K562 (cell line): ENCODE measurements around the gene HSPH1. TPM values are rescaled to one million over a fixed set of nuclear protein-coding genes. Genes with fewer than 3 reads are reported as not detected.

Experiments used
- ATAC-seq: fragments of 200-7000 bp; cut with Tn5 transposase; 3 replicates; pipeline ENCODE4 v1.9.1; 2020; ENCODE audit warnings: moderate library complexity
- BruUV-seq: library from RNA; stranded (reverse); fragments of 400-500 nt; replicated peaks from 2 replicates; lab custom pipeline; 2021; lab: Mats Ljungman, UMichigan
- CTCF ChIA-PET: fragments of 300-600 bp; formaldehyde crosslinking; extraction: SDS; loops from one replicate; lab custom pipeline; 2021; ENCODE audit warnings: low intra/inter-chr PET ratio; lab: Yijun Ruan, JAX
- POLR2A ChIA-PET: fragments of 300-600, 350-650 bp; sonication (Branson Sonifier 250); formaldehyde crosslinking; extraction: SDS; loops from one replicate; lab custom pipeline; 2021; ENCODE audit warnings: antibody characterized with exemption, inconsistent platforms; lab: Yijun Ruan, JAX
- DNase-seq, 4 experiments: peaks; one replicate each; pipeline versions ENCODE4 v3.0.0 to v3.0.0-alpha.2; 2011 to 2018; ENCODE audit warnings: low spot score in 3 of 4, mixed read lengths in 3 of 4; ENCODE audit errors: extremely low read depth in 1 of 4
- FAIRE-seq: peaks from 2 replicates; lab custom pipeline; 2011; peaks lifted over from hg19 to GRCh38; lab: Jason Lieb, UNC
- H2AFZ ChIP-seq: 2 replicates; pipeline ENCODE4 v1.6.0; 2011; ENCODE audit warnings: low read depth, low read length, control low read depth, inconsistent platforms
- H3K27ac ChIP-seq: fragments of 200-600 bp; 3 replicates; pipeline ENCODE4 v1.8.0; 2011; ENCODE audit warnings: low read depth, mild to moderate bottlenecking, control low read depth, inconsistent platforms, low read length, moderate library complexity, mixed read lengths; ENCODE audit errors: extremely low read depth
- H3K27me3 ChIP-seq, 2 experiments: fragments of 300-600 bp in 1 of 2; 2 replicates in 1 of 2; 3 replicates in 1 of 2; pipeline versions ENCODE4 v1.6.0 to v1.8.0; 2011; ENCODE audit warnings: inconsistent platforms in 2 of 2, low read length in 2 of 2, mild to moderate bottlenecking in 1 of 2, mixed read lengths in 1 of 2, moderate library complexity in 1 of 2; ENCODE audit not compliant: control insufficient read depth in 2 of 2, insufficient read depth in 2 of 2
- H3K36me3 ChIP-seq: fragments of 300-600 bp; 3 replicates; pipeline ENCODE4 v1.8.0; 2011; ENCODE audit warnings: mild to moderate bottlenecking, low read length, inconsistent platforms; ENCODE audit not compliant: control insufficient read depth, insufficient read depth
- H3K4me1 ChIP-seq, 2 experiments: fragments of 200-600 bp in 1 of 2; replicated peaks in 1 of 2; 2 replicates in 1 of 2; 3 replicates in 1 of 2; pipeline versions ENCODE4 v1.5.1 to v1.8.0; 2011; ENCODE audit warnings: inconsistent platforms in 2 of 2, low read length in 2 of 2, mild to moderate bottlenecking in 1 of 2, mixed read lengths in 1 of 2, moderate library complexity in 1 of 2; ENCODE audit not compliant: control insufficient read depth in 2 of 2, insufficient read depth in 2 of 2
- H3K4me2 ChIP-seq: 2 replicates; pipeline ENCODE4 v1.6.1; 2011; ENCODE audit warnings: low read length, control low read depth, inconsistent platforms, mixed read lengths; ENCODE audit not compliant: insufficient read depth
- H3K4me3 ChIP-seq: fragments of 200-600 bp; sonication (generic), shearing (Covaris generic); 2 replicates; pipeline ENCODE4 v1.5.1; 2016; ENCODE audit warnings: control low read depth, inconsistent platforms
- H3K79me2 ChIP-seq: fragments of 200-600 bp; 3 replicates; pipeline ENCODE4 v1.8.0; 2011; ENCODE audit warnings: low read length, inconsistent platforms; ENCODE audit not compliant: control insufficient read depth, insufficient read depth
- H3K9ac ChIP-seq, 2 experiments: 2 replicates each; pipeline versions ENCODE4 v1.6.0 to v1.6.1; 2011; ENCODE audit warnings: low read depth in 2 of 2, low read length in 2 of 2, control low read depth in 1 of 2, inconsistent platforms in 1 of 2, mild to moderate bottlenecking in 1 of 2, mixed read lengths in 1 of 2; ENCODE audit not compliant: insufficient read depth in 1 of 2
- H3K9me1 ChIP-seq: one replicate; pipeline ENCODE4 v1.6.0; 2011; ENCODE audit warnings: inconsistent platforms, mild to moderate bottlenecking, low read length, moderate library complexity; ENCODE audit not compliant: control insufficient read depth, insufficient read depth
- H3K9me3 ChIP-seq: replicated peaks from 2 replicates; pipeline ENCODE4 v1.5.1; 2011; ENCODE audit warnings: low read depth, low read length, inconsistent platforms; ENCODE audit not compliant: control insufficient read depth, insufficient read depth
- H4K20me1 ChIP-seq: replicated peaks from 2 replicates; pipeline ENCODE4 v1.6.1; 2011; ENCODE audit warnings: low read length, inconsistent platforms, mixed read lengths; ENCODE audit not compliant: control insufficient read depth, insufficient read depth
- DMBX1 ChIP-seq: fragments of 250-450 bp; sonication (Bioruptor Pico); IDR thresholded peaks from 2 replicates; pipeline ENCODE4 v1.8.0; 2022; ENCODE audit warnings: inconsistent platforms, mild to moderate bottlenecking, moderate library complexity, borderline replicate concordance
- ETV5 ChIP-seq: sonication (generic); formaldehyde crosslinking; IDR thresholded peaks from 2 replicates; pipeline ENCODE4 v1.4.0; 2020; ENCODE audit warnings: low read depth, mild to moderate bottlenecking, missing genetic modification reagents
- KLF13 ChIP-seq: fragments of 450-650 bp; IDR thresholded peaks from 2 replicates; pipeline ENCODE4 v1.6.1; 2016; ENCODE audit warnings: missing genetic modification characterization, low read depth, mild to moderate bottlenecking, missing compliant biosample characterization, moderate library complexity, borderline replicate concordance
- NFIC ChIP-seq: fragments of 450-650 bp; IDR thresholded peaks from 2 replicates; pipeline ENCODE4 v1.6.1; 2017; ENCODE audit warnings: mild to moderate bottlenecking, inconsistent platforms
- NFXL1 ChIP-seq: fragments of 450-650 bp; formaldehyde crosslinking; IDR thresholded peaks from 2 replicates; pipeline ENCODE4 v1.4.0; 2021; ENCODE audit warnings: mild to moderate bottlenecking
- RAD51 ChIP-seq: fragments of 450-650 bp; IDR thresholded peaks from 2 replicates; pipeline ENCODE4 v1.7.1; 2016; ENCODE audit warnings: low read depth, mild to moderate bottlenecking, borderline replicate concordance
- SLC30A9 ChIP-seq: fragments of 250-450 bp; sonication (Bioruptor Pico); IDR thresholded peaks from 2 replicates; pipeline ENCODE4 v1.8.0; 2022; ENCODE audit warnings: mild to moderate bottlenecking, moderate library complexity
- SPI1 ChIP-seq: IDR thresholded peaks from 2 replicates; pipeline ENCODE4 v1.6.1; 2011; ENCODE audit warnings: low read depth, low read length, control low read depth, borderline replicate concordance
- ZBTB7A ChIP-seq: IDR thresholded peaks from 2 replicates; pipeline ENCODE4 v1.6.1; 2011; ENCODE audit warnings: low read depth, mild to moderate bottlenecking, low read length, moderate library complexity, borderline replicate concordance; ENCODE audit not compliant: control insufficient read depth
- ZNF57 ChIP-seq: fragments of 450-650 bp; formaldehyde crosslinking; IDR thresholded peaks from 2 replicates; pipeline ENCODE4 v1.4.0; 2020; ENCODE audit warnings: mild to moderate bottlenecking, moderate library complexity
- WGBS: fragments of 100-300 bp; shearing (Covaris generic); methylation state at CpG from one replicate; pipeline ENCODE4 v1.1.6; 2016; ENCODE audit warnings: low coverage, mixed read lengths; ENCODE audit not compliant: insufficient coverage; ENCODE audit errors: missing lambda C conversion rate; 5-methylcytosine and 5-hydroxymethylcytosine counted together
- in situ Hi-C: fragments of 300-500 bp; cut with MboI; formaldehyde crosslinking; loops from 4 replicates; pipeline ENCODE4 v1.15.0; 2018; ENCODE audit warnings: inconsistent platforms, mixed read lengths
- intact Hi-C: fragments of 100-400 bp; cut with micrococcal nuclease; formaldehyde crosslinking; loops from 2 replicates; pipeline ENCODE4 v1.14.2; 2022
- polyA plus RNA-seq, 8 experiments: library from polyadenylated mRNA; depleted of rRNA in 4 of 8; stranded (reverse) in 5 of 8; unstranded in 3 of 8; fragments of >200 nt; fragmentation: Nextera tagmentation in 2 of 8; fragmentation: Illumina TruSeq in 1 of 8; extraction: Ambion mirVana in 2 of 8; extraction: Trizol in 1 of 8; gene quantifications; 2 replicates each; pipeline versions ENCODE4 v1.2.1 to v1.2.3, GENCODE V29; 2011 to 2014; ENCODE audit warnings: inconsistent platforms in 1 of 8, missing spikeins in 1 of 8
- total RNA-seq, 7 experiments: library from RNA; depleted of rRNA in 6 of 7; stranded (reverse); fragments of >200 nt in 6 of 7; fragmentation: Illumina TruSeq in 2 of 7; extraction: Trizol in 2 of 7; gene quantifications; 2 replicates each; pipeline versions ENCODE4 v1.2.1 to v1.2.3, GENCODE V29; 2011 to 2021; ENCODE audit warnings: low replicate concordance in 1 of 7
- TF ChIP-seq, protein P1 (sequence below): fragments of 450-650 bp; formaldehyde crosslinking; IDR thresholded peaks from 2 replicates; pipeline ENCODE4 v1.4.0; 2020; ENCODE audit warnings: mild to moderate bottlenecking, moderate library complexity
- TF ChIP-seq, protein P2 (sequence below): fragments of 450-650 bp; conservative IDR thresholded peaks from 2 replicates; pipeline ENCODE4 v1.6.1; 2016; ENCODE audit warnings: missing genetic modification characterization, low read depth, mild to moderate bottlenecking, missing compliant biosample characterization, moderate library complexity
- TF ChIP-seq, protein P3 (sequence below): sonication (generic); formaldehyde crosslinking; IDR thresholded peaks from 2 replicates; pipeline ENCODE4 v1.8.0; 2022; ENCODE audit warnings: missing genetic modification reagents, mild to moderate bottlenecking, borderline replicate concordance

Gene HSPH1
- total and polyA plus RNA-seq, 9 of the 15 experiments (the other 6 are each of a cell fraction or from before 2014, with no cell fraction given), result 34.6 to 104 (median 64.7) TPM

DNA sequence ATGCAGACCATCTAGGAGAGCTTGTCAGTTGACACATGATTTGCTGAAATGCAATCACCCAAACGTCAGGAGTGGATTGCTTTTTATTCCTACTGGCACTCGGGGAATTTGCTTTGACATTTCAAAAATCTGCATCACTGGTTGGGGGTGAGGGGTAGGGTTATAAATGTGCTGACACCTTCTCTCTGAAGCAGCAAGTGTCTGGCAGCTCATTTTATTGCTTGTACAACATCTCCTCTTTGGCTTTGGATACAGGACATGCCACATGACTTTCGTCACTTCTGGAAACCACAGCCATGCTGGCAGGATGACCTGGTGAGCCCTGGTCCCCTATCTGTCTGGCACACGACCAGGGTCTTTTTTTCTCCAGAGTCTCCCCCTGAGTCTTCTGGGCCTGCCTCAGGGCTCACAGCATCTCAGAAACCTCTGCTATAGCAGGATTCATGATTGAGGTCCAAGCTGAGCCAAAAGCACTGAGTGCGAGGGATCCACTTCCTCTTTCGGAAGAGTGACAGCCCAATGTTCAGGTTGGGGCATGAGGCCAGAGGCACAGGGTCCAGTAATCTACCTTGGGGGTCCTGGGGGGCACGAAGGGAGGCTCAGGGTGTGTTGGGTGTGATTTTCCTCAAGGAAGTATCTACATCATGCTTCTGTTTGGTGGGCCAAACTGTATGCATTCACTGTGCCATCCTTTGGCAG is 60.1 kb downstream of the HSPH1 start:
- 0% methylated on average over 6 of the region's 7 CpGs for WGBS
- ATAC-seq, result no peak
- CTCF ChIA-PET, result no interaction called here
- H3K27ac ChIP-seq, result no peak overlapping the region
- no TSS peak for BruUV-seq
- no peaks in the 10 kb centered on the region for H3K4me1 ChIP-seq
- no peaks in the 10 kb centered on the region for H3K36me3 ChIP-seq
- H3K27me3 ChIP-seq, result peaks cover 0 to 11% of the 10 kb centered on the region in 2 experiments; a peak in 2 of 5 replicates
- no peak overlapping the region for H2AFZ ChIP-seq
- no peak overlapping the region for H3K4me3 ChIP-seq
- H3K4me2 ChIP-seq, result no peak overlapping the region
- no peak for FAIRE-seq
- no peaks in the 10 kb centered on the region for H3K9me3 ChIP-seq
- no peak overlapping the region for H3K9ac ChIP-seq
- DNase-seq, result no peak
- no peaks in the 10 kb centered on the region for H4K20me1 ChIP-seq
- no peaks in the 10 kb centered on the region for H3K9me1 ChIP-seq
- H3K79me2 ChIP-seq, result no peaks in the 10 kb centered on the region
- in situ Hi-C loops, result no loop called here
- no peak for TF ChIP-seq NFIC
- TF ChIP-seq SPI1, result peak; percentile 87
- no peak for TF ChIP-seq KLF13
- TF ChIP-seq ZBTB7A, result no peak
- no peak for TF ChIP-seq NFXL1
- intact Hi-C loops, result no loop called here
- POLR2A ChIA-PET, result no interaction called here

DNA sequence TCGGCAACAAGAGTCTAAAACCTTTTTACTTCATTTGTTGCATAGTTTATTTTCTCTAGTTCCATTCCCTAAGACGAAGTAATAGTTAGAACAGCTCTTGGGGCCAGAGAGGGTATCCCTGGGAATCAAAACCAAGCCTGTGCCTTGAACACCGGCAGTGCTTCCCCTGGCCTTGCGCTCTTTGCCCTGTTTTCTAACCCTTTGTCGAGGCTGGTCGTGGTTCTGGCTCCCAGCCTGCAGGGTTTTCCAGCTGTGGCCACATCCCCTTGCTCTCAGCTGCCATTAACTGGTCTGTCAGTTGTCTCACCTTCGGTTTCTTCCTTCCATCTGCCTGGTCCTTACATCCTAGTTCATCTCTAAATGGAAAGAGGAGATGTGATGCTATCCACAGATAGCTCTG is 61.0 kb downstream of the HSPH1 start:
- Histone ChIP-seq H3K9me3 (no peaks in the 10 kb centered on the region), H3K4me1 (no peaks in the 10 kb centered on the region), H3K4me2 (no peak overlapping the region), H4K20me1 (no peaks in the 10 kb centered on the region), H3K27me3 (peaks cover 0 to 11% of the 10 kb centered on the region in 2 experiments; a peak in 2 of 5 replicates), H3K9ac (no peak overlapping the region), H3K36me3 (no peaks in the 10 kb centered on the region), H3K9me1 (no peaks in the 10 kb centered on the region), H3K79me2 (no peaks in the 10 kb centered on the region), H3K27ac (no peak overlapping the region), H3K4me3 (no peak overlapping the region), H2AFZ (no peak overlapping the region)
- WGBS, result 1% methylated on average over 7 of the region's 7 CpGs
- FAIRE-seq, result no peak
- no peak for ATAC-seq
- POLR2A ChIA-PET, result no interaction called here
- BruUV-seq, result no TSS peak
- in situ Hi-C loops, result no loop called here
- CTCF ChIA-PET, result no interaction called here
- DNase-seq, result no peak
- intact Hi-C loops, result no loop called here
- TF ChIP-seq DMBX1 (CRISPR knock-in tag), result no peak
- TF ChIP-seq SLC30A9 (CRISPR knock-in tag), result no peak
- no peak for TF ChIP-seq ETV5 (CRISPR knock-in tag)
- TF ChIP-seq, protein P1, sequence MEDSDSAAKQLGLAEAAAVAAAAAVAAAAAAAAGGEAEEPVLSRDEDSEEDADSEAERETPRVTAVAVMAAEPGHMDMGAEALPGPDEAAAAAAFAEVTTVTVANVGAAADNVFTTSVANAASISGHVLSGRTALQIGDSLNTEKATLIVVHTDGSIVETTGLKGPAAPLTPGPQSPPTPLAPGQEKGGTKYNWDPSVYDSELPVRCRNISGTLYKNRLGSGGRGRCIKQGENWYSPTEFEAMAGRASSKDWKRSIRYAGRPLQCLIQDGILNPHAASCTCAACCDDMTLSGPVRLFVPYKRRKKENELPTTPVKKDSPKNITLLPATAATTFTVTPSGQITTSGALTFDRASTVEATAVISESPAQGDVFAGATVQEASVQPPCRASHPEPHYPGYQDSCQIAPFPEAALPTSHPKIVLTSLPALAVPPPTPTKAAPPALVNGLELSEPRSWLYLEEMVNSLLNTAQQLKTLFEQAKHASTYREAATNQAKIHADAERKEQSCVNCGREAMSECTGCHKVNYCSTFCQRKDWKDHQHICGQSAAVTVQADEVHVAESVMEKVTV (CRISPR knock-in tag), result no peak
- TF ChIP-seq RAD51, result no peak
- TF ChIP-seq, protein P2, sequence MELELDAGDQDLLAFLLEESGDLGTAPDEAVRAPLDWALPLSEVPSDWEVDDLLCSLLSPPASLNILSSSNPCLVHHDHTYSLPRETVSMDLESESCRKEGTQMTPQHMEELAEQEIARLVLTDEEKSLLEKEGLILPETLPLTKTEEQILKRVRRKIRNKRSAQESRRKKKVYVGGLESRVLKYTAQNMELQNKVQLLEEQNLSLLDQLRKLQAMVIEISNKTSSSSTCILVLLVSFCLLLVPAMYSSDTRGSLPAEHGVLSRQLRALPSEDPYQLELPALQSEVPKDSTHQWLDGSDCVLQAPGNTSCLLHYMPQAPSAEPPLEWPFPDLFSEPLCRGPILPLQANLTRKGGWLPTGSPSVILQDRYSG (tag), result no peak
- TF ChIP-seq ZNF57 (CRISPR knock-in tag), result no peak
- TF ChIP-seq, protein P3, sequence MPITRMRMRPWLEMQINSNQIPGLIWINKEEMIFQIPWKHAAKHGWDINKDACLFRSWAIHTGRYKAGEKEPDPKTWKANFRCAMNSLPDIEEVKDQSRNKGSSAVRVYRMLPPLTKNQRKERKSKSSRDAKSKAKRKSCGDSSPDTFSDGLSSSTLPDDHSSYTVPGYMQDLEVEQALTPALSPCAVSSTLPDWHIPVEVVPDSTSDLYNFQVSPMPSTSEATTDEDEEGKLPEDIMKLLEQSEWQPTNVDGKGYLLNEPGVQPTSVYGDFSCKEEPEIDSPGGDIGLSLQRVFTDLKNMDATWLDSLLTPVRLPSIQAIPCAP (CRISPR knock-in tag), result no peak
